Measurements from ENCODE around the gene YLPM1. TPM values are rescaled to one million over a fixed set of nuclear protein-coding genes. Genes with fewer than 3 reads are reported as not detected.

YLPM1 gene
- 12.9 and 15.6 TPM in 2 replicates for total RNA-seq (2014; rRNA removed; shearing (Covaris generic))

GRCh38 chr14:74762917-74763802, at the start of gene YLPM1:
Gene YLPM1 (plus strand): TSS chr14:74763316. CDS start chr14:74763490, 174 bp downstream.

GRCh38 chr14:74875941-74876913, 113.1 kb downstream of the YLPM1 start, which contains the start of gene PROX2:
Gene PROX2 (minus strand): TSS chr14:74876145. CDS start chr14:74863834, 12,311 bp downstream.

GRCh38 chr14:74881431-74882102, 118.5 kb downstream of the YLPM1 start, which contains the start of gene DLST:
Gene DLST (plus strand): TSS chr14:74881916. CDS start chr14:74881954, 38 bp downstream.

Other genes with a start within 250 kb of the YLPM1 start
- gene LTBP2, start 151.1 kb upstream of the YLPM1 start, total RNA-seq (2014; rRNA removed; shearing (Covaris generic)) = 3.4 and 5.8 TPM in 2 replicates
- gene AREL1, start 50.2 kb upstream of the YLPM1 start, total RNA-seq (2014; rRNA removed; shearing (Covaris generic)) = 15.5 and 17.1 TPM in 2 replicates
- 19.5 and 20.5 TPM in 2 replicates for gene FCF1, start 50.2 kb upstream of the YLPM1 start, total RNA-seq (2014; rRNA removed; shearing (Covaris generic))
- not detected in 2 replicates for gene PROX2, start 112.8 kb downstream of the YLPM1 start, total RNA-seq (2014; rRNA removed; shearing (Covaris generic))
- gene DLST, start 118.6 kb downstream of the YLPM1 start, total RNA-seq (2014; rRNA removed; shearing (Covaris generic)) = 47.6 and 49.2 TPM in 2 replicates
- gene RPS6KL1, start 159.9 kb downstream of the YLPM1 start, total RNA-seq (2014; rRNA removed; shearing (Covaris generic)) = 6.9 TPM in 2 replicates
- 3.7 and 5.1 TPM in 2 replicates for gene PGF, start 192.3 kb downstream of the YLPM1 start, total RNA-seq (2014; rRNA removed; shearing (Covaris generic))
- 96.0 and 113 TPM in 2 replicates for gene EIF2B2, start 239.6 kb downstream of the YLPM1 start, total RNA-seq (2014; rRNA removed; shearing (Covaris generic))